ENCODE data around the gene KIDINS220. TPM values are rescaled to one million over a fixed set of nuclear protein-coding genes. Genes with fewer than 3 reads are reported as not detected.

The KIDINS220 gene
- total RNA-seq, 1 donor from 2014 or later = 47.8 TPM

DNA sequence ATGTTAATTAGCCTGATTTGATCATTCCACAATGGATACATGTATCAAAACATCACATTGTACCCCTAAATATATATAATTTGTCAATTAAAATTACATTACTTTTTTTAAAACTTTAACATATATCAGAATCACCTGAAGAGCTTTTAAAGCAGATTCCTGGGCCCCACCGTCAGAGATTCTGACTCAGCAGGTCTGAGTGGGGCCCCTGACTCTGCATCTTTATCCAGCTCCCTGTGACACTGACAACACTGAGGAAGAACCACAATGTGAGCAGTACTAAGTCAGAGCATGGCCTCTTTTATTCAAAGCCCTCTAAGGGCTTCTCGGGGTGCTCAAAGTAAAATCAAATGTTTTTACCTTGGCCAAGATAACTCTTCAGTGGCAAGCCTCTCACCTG lies 9.7 kb downstream of the KIDINS220 start:
- Histone ChIP-seq H4K20me1 (ENCODE audit: insufficient read depth, low read length) (peaks cover 54% of the 10 kb centered on the region), H3K9me3 (ENCODE audit: insufficient read depth, low read depth, low read length) (no peaks in the 10 kb centered on the region), H3K4me2 (ENCODE audit: low read length) (no peak overlapping the region), H3K27ac (ENCODE audit: low read depth, low read length) (no peak overlapping the region), H2AFZ (ENCODE audit: low read depth, low read length) (no peak overlapping the region), H3K36me3 (ENCODE audit: insufficient read depth, low read length) (peaks cover 7% of the 10 kb centered on the region), H3K79me2 (ENCODE audit: insufficient read depth, low read length) (peaks cover 62% of the 10 kb centered on the region), H3K4me3 (ENCODE audit: insufficient read depth, low read depth, low read length) (no peak overlapping the region), H3K4me1 (ENCODE audit: insufficient read depth, low read length) (no peaks in the 10 kb centered on the region), H3K9ac (ENCODE audit: low read length) (no peak overlapping the region), H3K27me3 (ENCODE audit: insufficient read depth, low read length) (no peaks in the 10 kb centered on the region)
- no peak overlapping the region for H3K27ac Mint-ChIP-seq (ENCODE audit: unreplicated experiment)
- TF ChIP-seq, protein P1, sequence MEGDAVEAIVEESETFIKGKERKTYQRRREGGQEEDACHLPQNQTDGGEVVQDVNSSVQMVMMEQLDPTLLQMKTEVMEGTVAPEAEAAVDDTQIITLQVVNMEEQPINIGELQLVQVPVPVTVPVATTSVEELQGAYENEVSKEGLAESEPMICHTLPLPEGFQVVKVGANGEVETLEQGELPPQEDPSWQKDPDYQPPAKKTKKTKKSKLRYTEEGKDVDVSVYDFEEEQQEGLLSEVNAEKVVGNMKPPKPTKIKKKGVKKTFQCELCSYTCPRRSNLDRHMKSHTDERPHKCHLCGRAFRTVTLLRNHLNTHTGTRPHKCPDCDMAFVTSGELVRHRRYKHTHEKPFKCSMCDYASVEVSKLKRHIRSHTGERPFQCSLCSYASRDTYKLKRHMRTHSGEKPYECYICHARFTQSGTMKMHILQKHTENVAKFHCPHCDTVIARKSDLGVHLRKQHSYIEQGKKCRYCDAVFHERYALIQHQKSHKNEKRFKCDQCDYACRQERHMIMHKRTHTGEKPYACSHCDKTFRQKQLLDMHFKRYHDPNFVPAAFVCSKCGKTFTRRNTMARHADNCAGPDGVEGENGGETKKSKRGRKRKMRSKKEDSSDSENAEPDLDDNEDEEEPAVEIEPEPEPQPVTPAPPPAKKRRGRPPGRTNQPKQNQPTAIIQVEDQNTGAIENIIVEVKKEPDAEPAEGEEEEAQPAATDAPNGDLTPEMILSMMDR (IDR thresholded peaks at IDR 0.05; ENCODE audit: insufficient read depth, low read depth, low read length) = no peak
- TF ChIP-seq EZH2 (IDR thresholded peaks at IDR 0.05; ENCODE audit: insufficient read depth, low read length) = no peak
- H3K4me1 Mint-ChIP-seq (ENCODE audit: low read depth, unreplicated experiment) = no peaks in the 10 kb centered on the region
- no peaks in the 10 kb centered on the region for H3K9me3 Mint-ChIP-seq (ENCODE audit: unreplicated experiment)
- H3K4me3 Mint-ChIP-seq (ENCODE audit: unreplicated experiment) = no peak overlapping the region
- peaks cover 3% of the 10 kb centered on the region for H3K36me3 Mint-ChIP-seq (ENCODE audit: low read depth, unreplicated experiment)
- no peak for FAIRE-seq
- H3K27me3 Mint-ChIP-seq (ENCODE audit: low read depth, unreplicated experiment) = no peaks in the 10 kb centered on the region
- DNase-seq (ENCODE audit: low read depth) = no peak

DNA sequence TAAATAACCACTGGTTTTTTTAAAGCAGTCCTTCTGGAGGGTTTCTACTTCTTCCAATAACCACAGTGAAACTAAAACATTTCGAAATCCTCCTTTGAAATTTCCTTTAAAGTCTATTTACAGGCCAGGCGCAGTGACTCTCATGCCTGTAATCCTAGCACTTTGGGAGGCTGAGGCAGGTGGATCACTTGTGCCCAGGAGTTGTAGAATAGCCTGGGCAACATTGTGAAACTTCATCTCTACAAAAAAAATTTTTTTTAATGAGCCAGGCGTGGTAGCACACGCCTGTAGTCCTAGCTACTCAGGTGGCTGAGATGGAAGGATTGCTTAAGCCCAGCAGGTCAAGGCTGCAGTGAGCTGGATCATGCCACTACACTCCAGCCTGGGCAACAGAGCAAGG lies 15.2 kb downstream of the KIDINS220 start:
- H3K27ac Mint-ChIP-seq (ENCODE audit: unreplicated experiment) = no peak overlapping the region
- H3K4me1 Mint-ChIP-seq (ENCODE audit: low read depth, unreplicated experiment) = peaks cover 3% of the 10 kb centered on the region
- DNase-seq (ENCODE audit: low read depth) (no peak), FAIRE-seq (no peak)
- no peak overlapping the region for H3K27ac ChIP-seq (ENCODE audit: low read depth, low read length)
- H3K4me3 ChIP-seq (ENCODE audit: insufficient read depth, low read depth, low read length) = no peak overlapping the region
- H3K4me1 ChIP-seq (ENCODE audit: insufficient read depth, low read length) = no peaks in the 10 kb centered on the region
- peaks cover 24% of the 10 kb centered on the region for H4K20me1 ChIP-seq (ENCODE audit: insufficient read depth, low read length)
- H3K4me3 Mint-ChIP-seq (ENCODE audit: unreplicated experiment) = no peak overlapping the region
- H3K4me2 ChIP-seq (ENCODE audit: low read length) = no peak overlapping the region
- TF ChIP-seq EZH2 (IDR thresholded peaks at IDR 0.05; ENCODE audit: insufficient read depth, low read length) = no peak
- TF ChIP-seq, protein P1 (IDR thresholded peaks at IDR 0.05; ENCODE audit: insufficient read depth, low read depth, low read length) = no peak
- H3K79me2 ChIP-seq (ENCODE audit: insufficient read depth, low read length) = peaks cover 7% of the 10 kb centered on the region
- peaks cover 15% of the 10 kb centered on the region for H3K36me3 ChIP-seq (ENCODE audit: insufficient read depth, low read length)
- no peaks in the 10 kb centered on the region for H3K27me3 Mint-ChIP-seq (ENCODE audit: low read depth, unreplicated experiment)
- H3K27me3 ChIP-seq (ENCODE audit: insufficient read depth, low read length) = no peaks in the 10 kb centered on the region
- H2AFZ ChIP-seq (ENCODE audit: low read depth, low read length) = no peak overlapping the region
- H3K9me3 ChIP-seq (ENCODE audit: insufficient read depth, low read depth, low read length) = no peaks in the 10 kb centered on the region
- no peak overlapping the region for H3K9ac ChIP-seq (ENCODE audit: low read length)
- H3K9me3 Mint-ChIP-seq (ENCODE audit: unreplicated experiment) = no peaks in the 10 kb centered on the region
- H3K36me3 Mint-ChIP-seq (ENCODE audit: low read depth, unreplicated experiment) = peaks cover 6% of the 10 kb centered on the region

DNA sequence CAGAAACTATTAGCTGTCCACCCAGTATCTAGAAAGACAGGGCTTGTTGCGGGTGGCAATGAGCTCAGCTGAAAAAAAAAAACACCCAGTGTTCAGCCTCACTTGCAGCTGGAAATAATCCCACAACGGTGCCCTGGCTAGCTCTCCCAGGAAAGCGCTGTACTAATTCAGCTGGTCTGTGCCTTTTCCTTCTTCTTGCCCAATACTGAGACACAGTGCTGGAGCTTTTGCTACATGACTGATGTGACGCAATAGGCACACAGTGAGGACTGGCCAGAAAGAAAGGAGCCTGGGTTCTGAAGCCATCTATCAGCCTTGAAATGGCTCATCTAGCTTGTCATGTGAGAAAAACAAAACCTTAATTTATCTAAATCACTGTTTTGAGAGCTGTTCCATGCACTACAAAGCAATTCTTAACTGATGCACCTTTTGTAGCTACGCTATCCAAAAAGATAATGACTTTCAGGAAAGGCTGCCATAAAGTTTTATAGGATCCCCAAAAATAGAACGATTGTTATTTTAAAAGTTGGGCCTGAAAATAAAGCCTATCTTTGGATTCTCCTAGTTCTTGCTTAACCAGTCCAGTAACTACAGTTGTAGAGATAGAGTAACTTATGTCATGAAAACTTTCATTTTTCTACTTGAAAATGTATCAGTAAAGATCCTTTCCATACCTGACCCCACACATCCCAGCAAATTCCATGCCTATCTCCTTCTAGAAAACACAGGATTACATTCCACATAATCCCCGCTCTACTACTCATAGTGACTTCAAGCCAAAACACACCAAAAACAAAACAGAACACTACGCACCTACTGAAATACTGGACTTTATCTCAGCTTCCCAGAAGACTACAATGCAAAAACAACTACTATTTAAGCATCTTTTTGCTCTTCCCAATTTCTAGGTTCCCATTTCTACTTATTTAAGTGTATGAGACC lies 15.9 kb downstream of the KIDINS220 start:
- DNase-seq (ENCODE audit: low read depth) (peak; percentile 18), FAIRE-seq (no peak)
- Mint-ChIP-seq H3K4me1 (ENCODE audit: low read depth, unreplicated experiment) (peaks cover 3% of the 10 kb centered on the region), H3K36me3 (ENCODE audit: low read depth, unreplicated experiment) (peaks cover 6% of the 10 kb centered on the region), H3K27me3 (ENCODE audit: low read depth, unreplicated experiment) (no peaks in the 10 kb centered on the region), H3K27ac (ENCODE audit: unreplicated experiment) (no peak overlapping the region), H3K4me3 (ENCODE audit: unreplicated experiment) (no peak overlapping the region), H3K9me3 (ENCODE audit: unreplicated experiment) (no peaks in the 10 kb centered on the region)
- Histone ChIP-seq H3K4me3 (ENCODE audit: insufficient read depth, low read depth, low read length) (no peak overlapping the region), H4K20me1 (ENCODE audit: insufficient read depth, low read length) (peaks cover 23% of the 10 kb centered on the region), H3K4me1 (ENCODE audit: insufficient read depth, low read length) (no peaks in the 10 kb centered on the region), H3K27ac (ENCODE audit: low read depth, low read length) (no peak overlapping the region), H3K4me2 (ENCODE audit: low read length) (no peak overlapping the region), H3K79me2 (ENCODE audit: insufficient read depth, low read length) (peaks cover 4% of the 10 kb centered on the region), H3K36me3 (ENCODE audit: insufficient read depth, low read length) (peaks cover 19% of the 10 kb centered on the region), H3K9ac (ENCODE audit: low read length) (no peak overlapping the region), H3K27me3 (ENCODE audit: insufficient read depth, low read length) (no peaks in the 10 kb centered on the region), H2AFZ (ENCODE audit: low read depth, low read length) (no peak overlapping the region), H3K9me3 (ENCODE audit: insufficient read depth, low read depth, low read length) (no peaks in the 10 kb centered on the region)
- no peak for TF ChIP-seq EZH2 (IDR thresholded peaks at IDR 0.05; ENCODE audit: insufficient read depth, low read length)
- TF ChIP-seq, protein P1 (IDR thresholded peaks at IDR 0.05; ENCODE audit: insufficient read depth, low read depth, low read length) = no peak
